ENCODE results near the gene SUPT7L. TPM values are rescaled to one million over a fixed set of nuclear protein-coding genes. Genes with fewer than 3 reads are reported as not detected.

The SUPT7L gene
- total RNA-seq, 1 donor from 2014 or later, result 30.5 TPM

Other genes starting within 250 kb of the SUPT7L start
- gene NRBP1, start 235.0 kb downstream of the SUPT7L start, total RNA-seq, result 75.8 TPM
- gene KRTCAP3, start 221.2 kb downstream of the SUPT7L start, total RNA-seq, result 22.5 TPM
- gene IFT172, start 173.9 kb downstream of the SUPT7L start, total RNA-seq, result 19.2 TPM
- 2.0 TPM for gene FNDC4, start 168.4 kb downstream of the SUPT7L start, total RNA-seq
- not detected for gene GCKR, start 166.8 kb downstream of the SUPT7L start, total RNA-seq
- 30.8 TPM for gene ZNF512, start 80.6 kb downstream of the SUPT7L start, total RNA-seq
- gene CCDC121, start 34.6 kb downstream of the SUPT7L start, total RNA-seq, result 4.2 TPM
- gene GPN1, start 34.6 kb downstream of the SUPT7L start, total RNA-seq, result 23.4 TPM
- 18.7 TPM for gene SLC4A1AP, start 275 bp upstream of the SUPT7L start, total RNA-seq
- 79.4 TPM for gene MRPL33, start 108.1 kb upstream of the SUPT7L start, total RNA-seq
- gene RBKS, start 226.8 kb upstream of the SUPT7L start, total RNA-seq, result 1.9 TPM
- gene BABAM2, start 227.1 kb upstream of the SUPT7L start, total RNA-seq, result 36.2 TPM